Measurements from ENCODE around the gene TENT5C. TPM values are rescaled to one million over a fixed set of nuclear protein-coding genes. Genes with fewer than 3 reads are reported as not detected.

TENT5C gene
- total and polyA plus RNA-seq, 4 donors = 1.0 to 17.7 (median 4.1) TPM

GRCh38 chr1:117661027-117661426, 55.2 kb downstream of the TENT5C start:
- DNase-seq = no peak
- Histone ChIP-seq H3K27me3 (ENCODE audit: control insufficient read depth in 1 of 2, insufficient read depth in 2 of 2, low read length in 1 of 2) (peaks cover 0 to 1% of the 10 kb centered on the region in 2 donors), H3K4me3 (ENCODE audit: low read length in 2 of 2) (no peak overlapping the region), H3K27ac (ENCODE audit: low read depth in 1 of 2, low read length in 2 of 2) (no peak overlapping the region), H3K36me3 (ENCODE audit: control insufficient read depth in 1 of 2, insufficient read depth in 2 of 2, low read length in 1 of 2) (no peaks in the 10 kb centered on the region), H3K4me1 (ENCODE audit: control insufficient read depth in 1 of 2, insufficient read depth in 2 of 2, low read length in 2 of 2) (no peaks in the 10 kb centered on the region), H3K9me3 (ENCODE audit: control insufficient read depth, low read length) (no peaks in the 10 kb centered on the region)
- no peak for ATAC-seq (ENCODE audit: low FRiP score)
- intact Hi-C loops (cut with DNase I) = no loop called here
- 96 to 97% methylated on average over 6 of the region's 6 CpGs for WGBS, 2 donors

GRCh38 chr1:117662667-117663066, 56.8 kb downstream of the TENT5C start:
- DNase-seq (no peak), ATAC-seq (ENCODE audit: low FRiP score) (no peak)
- Histone ChIP-seq H3K4me1 (ENCODE audit: control insufficient read depth in 1 of 2, insufficient read depth in 2 of 2, low read length in 2 of 2) (no peaks in the 10 kb centered on the region), H3K27me3 (ENCODE audit: control insufficient read depth in 1 of 2, insufficient read depth in 2 of 2, low read length in 1 of 2) (peaks cover 0 to 1% of the 10 kb centered on the region in 2 donors), H3K27ac (ENCODE audit: low read depth in 1 of 2, low read length in 2 of 2) (no peak overlapping the region), H3K4me3 (ENCODE audit: low read length in 2 of 2) (no peak overlapping the region), H3K36me3 (ENCODE audit: control insufficient read depth in 1 of 2, insufficient read depth in 2 of 2, low read length in 1 of 2) (no peaks in the 10 kb centered on the region), H3K9me3 (ENCODE audit: control insufficient read depth, low read length) (no peaks in the 10 kb centered on the region)
- intact Hi-C loops (cut with DNase I) = no loop called here
- WGBS, 2 donors = 96 to 100% methylated on average over 1 of the region's 1 CpG

GRCh38 chr1:117663156-117663902, 57.5 kb downstream of the TENT5C start:
- no peaks in the 10 kb centered on the region for H3K36me3 ChIP-seq (ENCODE audit: control insufficient read depth in 1 of 2, insufficient read depth in 2 of 2, low read length in 1 of 2)
- intact Hi-C loops (cut with DNase I) = no loop called here
- peaks cover 0 to 1% of the 10 kb centered on the region in 2 donors for H3K27me3 ChIP-seq (ENCODE audit: control insufficient read depth in 1 of 2, insufficient read depth in 2 of 2, low read length in 1 of 2)
- no peak for DNase-seq
- ATAC-seq (ENCODE audit: low FRiP score) = no peak
- no peaks in the 10 kb centered on the region for H3K9me3 ChIP-seq (ENCODE audit: control insufficient read depth, low read length)
- no peak overlapping the region for H3K27ac ChIP-seq (ENCODE audit: low read depth in 1 of 2, low read length in 2 of 2)
- no peak overlapping the region for H3K4me3 ChIP-seq (ENCODE audit: low read length in 2 of 2)
- no peaks in the 10 kb centered on the region for H3K4me1 ChIP-seq (ENCODE audit: control insufficient read depth in 1 of 2, insufficient read depth in 2 of 2, low read length in 2 of 2)
- WGBS, 2 donors = 88 to 90% methylated on average over 7 of the region's 7 CpGs

- H3K9me3 ChIP-seq (ENCODE audit: control insufficient read depth, low read length) = no peaks in the 10 kb centered on the region
- DNase-seq (no peak), ATAC-seq (ENCODE audit: low FRiP score) (no peak)
- no peaks in the 10 kb centered on the region for H3K36me3 ChIP-seq (ENCODE audit: control insufficient read depth in 1 of 2, insufficient read depth in 2 of 2, low read length in 1 of 2)
- no peak overlapping the region for H3K27ac ChIP-seq (ENCODE audit: low read depth in 1 of 2, low read length in 2 of 2)
- no peaks in the 10 kb centered on the region for H3K4me1 ChIP-seq (ENCODE audit: control insufficient read depth in 1 of 2, insufficient read depth in 2 of 2, low read length in 2 of 2)
- peaks cover 0 to 1% of the 10 kb centered on the region in 2 donors for H3K27me3 ChIP-seq (ENCODE audit: control insufficient read depth in 1 of 2, insufficient read depth in 2 of 2, low read length in 1 of 2)
- intact Hi-C loops (cut with DNase I) = no loop called here
- WGBS, 2 donors = 88 to 90% methylated on average over 6 of the region's 6 CpGs
- H3K4me3 ChIP-seq (ENCODE audit: low read length in 2 of 2) = no peak overlapping the region
Observed at GRCh38 chr1:117664314-117664713, 58.5 kb downstream of the TENT5C start.

DNA sequence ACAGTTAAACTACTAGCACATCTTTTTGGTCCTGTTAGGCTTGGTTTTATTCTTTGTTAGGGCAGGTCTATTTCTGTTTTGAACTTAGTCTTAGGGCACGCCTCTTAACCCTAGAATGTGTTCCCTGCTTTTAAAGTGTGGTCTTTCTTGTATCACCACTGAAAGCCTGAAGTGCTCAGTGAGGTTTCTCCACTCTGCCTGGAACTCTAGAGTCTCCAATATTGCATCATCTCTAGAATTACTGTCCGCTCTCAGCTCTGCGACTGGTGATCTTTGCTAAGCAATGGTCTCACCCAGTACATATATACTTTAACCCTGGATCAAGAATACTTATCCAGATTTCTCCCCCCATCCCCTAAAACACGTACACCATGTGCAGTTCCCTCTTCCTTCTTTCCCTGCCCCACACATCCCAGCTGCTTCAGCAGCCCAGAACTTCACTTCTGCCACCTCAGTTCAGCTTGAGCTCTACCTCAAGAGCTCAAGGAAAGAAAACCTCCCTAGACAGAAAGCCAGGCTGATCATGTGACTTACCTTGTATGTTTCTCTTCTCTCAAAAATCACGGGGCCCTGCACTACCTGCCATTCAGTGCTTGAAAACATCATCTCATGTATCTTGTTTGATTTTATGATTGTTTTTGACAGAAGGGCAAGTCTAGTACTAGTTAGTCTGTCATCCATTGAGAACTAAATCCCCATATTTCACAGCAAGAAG, 59.9 kb downstream of the TENT5C start:
- DNase-seq (no peak), ATAC-seq (ENCODE audit: low FRiP score) (no peak)
- Histone ChIP-seq H3K27ac (ENCODE audit: low read depth in 1 of 2, low read length in 2 of 2) (no peak overlapping the region), H3K4me3 (ENCODE audit: low read length in 2 of 2) (no peak overlapping the region), H3K27me3 (ENCODE audit: control insufficient read depth in 1 of 2, insufficient read depth in 2 of 2, low read length in 1 of 2) (peaks cover 0 to 1% of the 10 kb centered on the region in 2 donors), H3K4me1 (ENCODE audit: control insufficient read depth in 1 of 2, insufficient read depth in 2 of 2, low read length in 2 of 2) (peaks cover 0 to 1% of the 10 kb centered on the region in 2 donors), H3K9me3 (ENCODE audit: control insufficient read depth, low read length) (no peaks in the 10 kb centered on the region), H3K36me3 (ENCODE audit: control insufficient read depth in 1 of 2, insufficient read depth in 2 of 2, low read length in 1 of 2) (no peaks in the 10 kb centered on the region)
- intact Hi-C loops (cut with DNase I) = loop anchor here in 1 of 2 donors (5.0 kb wide), 1 partner anchor 73 kb away; no protein-coding TSS in a partner anchor
- WGBS, 2 donors = 89 to 92% methylated on average over 5 of the region's 5 CpGs

- Histone ChIP-seq H3K9me3 (ENCODE audit: control insufficient read depth, low read length) (no peaks in the 10 kb centered on the region), H3K27ac (ENCODE audit: low read depth in 1 of 2, low read length in 2 of 2) (peak overlapping the region in 1 of 2 donors; percentile 31), H3K27me3 (ENCODE audit: control insufficient read depth in 1 of 2, insufficient read depth in 2 of 2, low read length in 1 of 2) (no peaks in the 10 kb centered on the region), H3K36me3 (ENCODE audit: control insufficient read depth in 1 of 2, insufficient read depth in 2 of 2, low read length in 1 of 2) (no peaks in the 10 kb centered on the region), H3K4me3 (ENCODE audit: low read length in 2 of 2) (no peak overlapping the region), H3K4me1 (ENCODE audit: control insufficient read depth in 1 of 2, insufficient read depth in 2 of 2, low read length in 2 of 2) (peaks cover 0 to 1% of the 10 kb centered on the region in 2 donors)
- DNase-seq = no peak
- peak; percentile 23 for ATAC-seq (ENCODE audit: low FRiP score)
- intact Hi-C loops (cut with DNase I) = loop anchor here in 1 of 2 donors (5.0 kb wide), 1 partner anchor 77 kb away; no protein-coding TSS in a partner anchor
- WGBS, 2 donors = 7 to 9% methylated on average over 7 of the region's 7 CpGs
Observed at GRCh38 chr1:117669572-117669971, 63.7 kb downstream of the TENT5C start.

DNA sequence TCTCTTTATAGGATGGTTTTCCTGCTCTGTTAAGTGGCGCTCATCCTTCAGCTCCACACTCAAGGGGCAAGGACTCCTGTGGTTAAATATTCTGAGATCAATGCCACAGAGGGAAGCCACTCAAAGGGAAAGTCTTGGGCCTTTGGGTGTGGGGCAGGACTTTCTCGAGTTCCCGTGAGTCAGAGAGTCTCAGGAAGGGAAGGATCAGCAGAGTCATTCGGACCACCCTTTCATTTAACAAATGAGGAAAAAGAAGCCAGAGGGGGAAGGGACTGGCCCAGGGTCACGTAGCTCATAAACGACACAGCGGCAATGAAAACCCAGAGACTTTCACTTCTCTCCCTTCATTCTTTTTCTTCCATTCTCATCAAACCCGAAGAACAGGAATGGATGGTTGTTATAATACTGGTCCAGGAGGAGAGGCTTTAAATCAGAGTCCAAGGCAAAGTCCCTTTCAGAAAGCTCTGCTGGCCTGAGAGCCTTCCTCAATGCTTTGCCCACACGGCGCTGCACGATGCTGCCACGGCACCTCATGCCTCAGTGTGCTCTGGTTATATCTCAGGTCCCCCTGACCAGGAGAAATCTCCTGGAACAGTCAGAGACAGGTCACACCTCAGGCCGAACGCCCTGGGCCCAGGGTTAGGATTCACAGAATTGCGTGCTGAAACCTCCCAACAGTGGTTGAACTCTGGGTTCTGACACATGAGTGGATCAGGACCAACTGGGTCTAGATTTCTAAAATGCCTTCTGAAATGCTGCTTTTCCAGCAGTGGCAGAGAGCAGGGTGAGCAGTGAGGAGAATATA, 65.3 kb downstream of the TENT5C start:
- H3K36me3 ChIP-seq (ENCODE audit: control insufficient read depth in 1 of 2, insufficient read depth in 2 of 2, low read length in 1 of 2) = no peaks in the 10 kb centered on the region
- no peaks in the 10 kb centered on the region for H3K9me3 ChIP-seq (ENCODE audit: control insufficient read depth, low read length)
- DNase-seq (no peak), ATAC-seq (ENCODE audit: low FRiP score) (no peak)
- H3K4me3 ChIP-seq (ENCODE audit: low read length in 2 of 2) = no peak overlapping the region
- peaks cover 0 to 3% of the 10 kb centered on the region in 2 donors for H3K4me1 ChIP-seq (ENCODE audit: control insufficient read depth in 1 of 2, insufficient read depth in 2 of 2, low read length in 2 of 2)
- H3K27ac ChIP-seq (ENCODE audit: low read depth in 1 of 2, low read length in 2 of 2) = no peak overlapping the region
- 93 to 94% methylated on average over 15 of the region's 15 CpGs for WGBS, 2 donors
- H3K27me3 ChIP-seq (ENCODE audit: control insufficient read depth in 1 of 2, insufficient read depth in 2 of 2, low read length in 1 of 2) = no peaks in the 10 kb centered on the region
- intact Hi-C loops (cut with DNase I) = loop anchor here in 1 of 2 donors (10.0 kb wide), 1 partner anchor 136 kb away; no protein-coding TSS in a partner anchor

- Histone ChIP-seq H3K27ac (ENCODE audit: low read depth in 1 of 2, low read length in 2 of 2) (no peak overlapping the region), H3K4me3 (ENCODE audit: low read length in 2 of 2) (no peak overlapping the region), H3K4me1 (ENCODE audit: control insufficient read depth in 1 of 2, insufficient read depth in 2 of 2, low read length in 2 of 2) (peaks cover 0 to 7% of the 10 kb centered on the region in 2 donors), H3K27me3 (ENCODE audit: control insufficient read depth in 1 of 2, insufficient read depth in 2 of 2, low read length in 1 of 2) (no peaks in the 10 kb centered on the region), H3K9me3 (ENCODE audit: control insufficient read depth, low read length) (no peaks in the 10 kb centered on the region), H3K36me3 (ENCODE audit: control insufficient read depth in 1 of 2, insufficient read depth in 2 of 2, low read length in 1 of 2) (no peaks in the 10 kb centered on the region)
- intact Hi-C loops (cut with DNase I) = loop anchor here in 1 of 2 donors (10.0 kb wide), 1 partner anchor 137 kb away; no protein-coding TSS in a partner anchor
- ATAC-seq (ENCODE audit: low FRiP score) (peak; percentile 74), DNase-seq (peak; percentile 80 to 85)
- WGBS, 2 donors = 45 to 61% methylated on average over 6 of the region's 6 CpGs
Observed at GRCh38 chr1:117671781-117672501, 66.1 kb downstream of the TENT5C start.

All from aorta (tissue), 5 donors.